DOHH2 (cell line): ENCODE data around the gene SLC13A4.
"Not testable (repeated sequence)": the region's sequence is repeated elsewhere in the genome, so short reads cannot be mapped to it uniquely, and the experiment has no call there.

Source experiments
- H3F3A ChIP-seq: fragments of 200-600 bp; sonication (generic), shearing (Covaris generic); 2 replicates; pipeline ENCODE4 v1.6.0; 2016; ENCODE audit warnings: antibody characterized with exemption, mild to moderate bottlenecking; ENCODE audit not compliant: control insufficient read depth, insufficient read depth
- H3K27ac ChIP-seq: fragments of 200-600 bp; sonication (generic); 2 replicates; pipeline ENCODE4 v1.5.1; 2014; ENCODE audit warnings: low read depth, mild to moderate bottlenecking, low read length, moderate library complexity
- H3K27me3 ChIP-seq: fragments of 200-600 bp; sonication (generic); 2 replicates; pipeline ENCODE4 v1.6.1; 2014; ENCODE audit warnings: mild to moderate bottlenecking, low read length, mixed read lengths; ENCODE audit not compliant: control insufficient read depth
- H3K36me3 ChIP-seq: fragments of 200-600 bp; sonication (generic); 2 replicates; pipeline ENCODE4 v1.6.1; 2014; ENCODE audit warnings: mild to moderate bottlenecking, low read length, moderate library complexity, mixed read lengths; ENCODE audit not compliant: control insufficient read depth
- H3K4me1 ChIP-seq: fragments of 200-600 bp; sonication (generic); 2 replicates; pipeline ENCODE4 v1.6.1; 2014; ENCODE audit warnings: mild to moderate bottlenecking, low read length, mixed read lengths; ENCODE audit not compliant: control insufficient read depth
- H3K4me2 ChIP-seq: fragments of 200-600 bp; sonication (generic); 2 replicates; pipeline ENCODE4 v1.6.0; 2014; ENCODE audit warnings: mild to moderate bottlenecking, low read length, moderate library complexity
- H3K4me3 ChIP-seq: fragments of 200-600 bp; sonication (generic); 2 replicates; pipeline ENCODE4 v1.5.1; 2014; ENCODE audit warnings: mild to moderate bottlenecking, low read length, mixed read lengths
- H3K79me2 ChIP-seq: fragments of 200-600 bp; sonication (generic); 2 replicates; pipeline ENCODE4 v1.6.1; 2014; ENCODE audit warnings: mild to moderate bottlenecking, low read length, mixed read lengths; ENCODE audit not compliant: control insufficient read depth
- H3K9me2 ChIP-seq: fragments of 200-600 bp; sonication (generic); replicated peaks from 2 replicates; pipeline ENCODE4 v1.6.1; 2014; ENCODE audit warnings: mild to moderate bottlenecking, low read length, mixed read lengths; ENCODE audit not compliant: control insufficient read depth
- H3K9me3 ChIP-seq: fragments of 200-600 bp; sonication (generic); 2 replicates; pipeline ENCODE4 v1.6.1; 2014; ENCODE audit warnings: antibody characterized with exemption, low read length, mixed read lengths; ENCODE audit not compliant: control insufficient read depth, insufficient read depth
- H4K20me1 ChIP-seq: fragments of 200-600 bp; sonication (generic); 2 replicates; pipeline ENCODE4 v1.6.0; 2014; ENCODE audit warnings: low read depth, mild to moderate bottlenecking, antibody characterized with exemption, low read length, moderate library complexity; ENCODE audit not compliant: control insufficient read depth, insufficient read depth
- CTCF ChIP-seq: fragments of 200-600 bp; sonication (generic); IDR thresholded peaks from one replicate; pipeline ENCODE4 v1.5.1; 2014; ENCODE audit warnings: antibody characterized with exemption, mild to moderate bottlenecking, low read depth, low read length; ENCODE audit not compliant: poor library complexity, severe bottlenecking
- EZH2phosphoT487 ChIP-seq: fragments of 200-600 bp; sonication (generic); IDR thresholded peaks from 2 replicates; pipeline ENCODE4 v1.6.1; 2017; ENCODE audit warnings: borderline replicate concordance, mild to moderate bottlenecking, antibody characterized with exemption, low read length, moderate library complexity, mixed read lengths

The SLC13A4 gene

GRCh38 chr7:135644154-135644553 is 83.8 kb downstream of the SLC13A4 start:
- peaks cover 97% of the 10 kb centered on the region for H3K36me3 ChIP-seq
- H3K4me1 ChIP-seq, result no peaks in the 10 kb centered on the region
- no peak overlapping the region for H3K4me2 ChIP-seq
- H3K79me2 ChIP-seq, result no peaks in the 10 kb centered on the region
- no peaks in the 10 kb centered on the region for H3K27me3 ChIP-seq
- H3F3A ChIP-seq, result peaks cover 14% of the 10 kb centered on the region
- H3K4me3 ChIP-seq, result no peak overlapping the region
- H4K20me1 ChIP-seq, result no peaks in the 10 kb centered on the region
- H3K27ac ChIP-seq, result no peak overlapping the region
- no peaks in the 10 kb centered on the region for H3K9me2 ChIP-seq
- H3K9me3 ChIP-seq, result no peaks in the 10 kb centered on the region
- TF ChIP-seq EZH2phosphoT487 (no peak), CTCF (no peak)

- not testable (repeated sequence) for H3K79me2 ChIP-seq, H3K27ac ChIP-seq, H3K9me2 ChIP-seq, H3K4me3 ChIP-seq, H3K27me3 ChIP-seq, H3K4me1 ChIP-seq, H3K9me3 ChIP-seq, H4K20me1 ChIP-seq, H3K4me2 ChIP-seq
- peaks cover 95% of the 10 kb centered on the region for H3K36me3 ChIP-seq
- peaks cover 10% of the 10 kb centered on the region for H3F3A ChIP-seq
These were observed 88.3 kb downstream of the SLC13A4 start for GRCh38 chr7:135639690-135640089.

GRCh38 chr7:135634191-135634878 is 93.7 kb downstream of the SLC13A4 start:
- Histone ChIP-seq H3K27ac (no peak overlapping the region), H3F3A (no peaks in the 10 kb centered on the region), H3K36me3 (peaks cover 86% of the 10 kb centered on the region), H3K4me1 (no peaks in the 10 kb centered on the region), H3K9me3 (no peaks in the 10 kb centered on the region), H3K79me2 (no peaks in the 10 kb centered on the region), H3K4me2 (no peak overlapping the region), H3K27me3 (no peaks in the 10 kb centered on the region), H3K4me3 (no peak overlapping the region), H3K9me2 (no peaks in the 10 kb centered on the region), H4K20me1 (no peaks in the 10 kb centered on the region)
- no peak for TF ChIP-seq EZH2phosphoT487
- TF ChIP-seq CTCF, result no peak
